ENCODE data around the gene ZMYND11.

GRCh38 chr10:247480-247879 is 112.2 kb downstream of the ZMYND11 start:
- TF ChIP-seq CTCF (IDR thresholded peaks at IDR 0.05) (no peak), POLR2A (IDR thresholded peaks at IDR 0.05) (no peak)

Measured in Peyer's patch (tissue), 4 donors.